Liver (tissue), 9 donors: ENCODE measurements around the gene CFAP221. TPM values are rescaled to one million over a fixed set of nuclear protein-coding genes. Genes with fewer than 3 reads are reported as not detected.

Source experiments
- DNase-seq: peaks from one replicate; pipeline ENCODE4 v3.0.0-alpha.2; 2017; ENCODE audit warnings: low spot score
- H3K27ac ChIP-seq, 2 donors: one replicate each; pipeline ENCODE4 v1.7.0; 2013; ENCODE audit warnings: inconsistent platforms in 2 of 2, low read length in 2 of 2, control low read depth in 1 of 2, low read depth in 1 of 2, mild to moderate bottlenecking in 1 of 2
- H3K27me3 ChIP-seq, 4 donors: one replicate each; pipeline versions ENCODE4 v1.6.1 to v1.7.0; 2013; ENCODE audit warnings: low read length in 3 of 4, inconsistent platforms in 1 of 4, mild to moderate bottlenecking in 1 of 4, moderate library complexity in 1 of 4; ENCODE audit not compliant: control insufficient read depth in 4 of 4, insufficient read depth in 4 of 4
- H3K36me3 ChIP-seq, 4 donors: one replicate each; pipeline versions ENCODE4 v1.6.1 to v1.7.0; 2013; ENCODE audit warnings: low read length in 3 of 4, mild to moderate bottlenecking in 3 of 4, low read depth in 1 of 4, moderate library complexity in 1 of 4; ENCODE audit not compliant: control insufficient read depth in 4 of 4, insufficient read depth in 3 of 4
- H3K4me1 ChIP-seq, 4 donors: one replicate each; pipeline versions ENCODE4 v1.6.1 to v1.7.0; 2013; ENCODE audit warnings: low read length in 3 of 4, mild to moderate bottlenecking in 3 of 4, moderate library complexity in 1 of 4; ENCODE audit not compliant: control insufficient read depth in 4 of 4, insufficient read depth in 4 of 4
- H3K4me3 ChIP-seq, 3 donors: one replicate each; pipeline versions ENCODE4 v1.6.1 to v1.7.0; 2013; ENCODE audit warnings: low read length in 3 of 3, control low read depth in 1 of 3, low read depth in 1 of 3, mild to moderate bottlenecking in 1 of 3
- H3K9ac ChIP-seq, 2 donors: one replicate each; pipeline ENCODE4 v1.7.0; 2013; ENCODE audit warnings: low read length in 2 of 2, mild to moderate bottlenecking in 2 of 2, moderate library complexity in 2 of 2, control low read depth in 1 of 2, low read depth in 1 of 2
- H3K9me3 ChIP-seq, 4 donors: one replicate each; pipeline versions ENCODE4 v1.6.1 to v1.7.0; 2013; ENCODE audit warnings: low read length in 3 of 4; ENCODE audit not compliant: control insufficient read depth in 4 of 4
- EGR1 ChIP-seq, 2 donors: IDR thresholded peaks; 2 replicates each; pipeline ENCODE4 v1.6.1; 2016 to 2018; ENCODE audit warnings: antibody characterized with exemption in 2 of 2, low read depth in 2 of 2
- FOXA1 ChIP-seq: IDR thresholded peaks from 2 replicates; pipeline ENCODE4 v1.6.1; 2016; ENCODE audit warnings: antibody characterized with exemption
- FOXA2 ChIP-seq: IDR thresholded peaks from 2 replicates; pipeline ENCODE4 v1.6.1; 2016; ENCODE audit warnings: antibody characterized with exemption
- GABPA ChIP-seq, 2 donors: IDR thresholded peaks in 1 of 2; conservative IDR thresholded peaks in 1 of 2; 2 replicates each; pipeline ENCODE4 v1.6.1; 2016; ENCODE audit warnings: antibody characterized with exemption in 2 of 2, mild to moderate bottlenecking in 1 of 2, moderate library complexity in 1 of 2
- HNF4G ChIP-seq: IDR thresholded peaks from 2 replicates; pipeline ENCODE4 v1.6.1; 2016; ENCODE audit warnings: antibody characterized with exemption
- NR2F2 ChIP-seq: IDR thresholded peaks from 2 replicates; pipeline ENCODE4 v1.6.1; 2016; ENCODE audit warnings: antibody characterized with exemption
- RAD21 ChIP-seq, 2 donors: IDR thresholded peaks; 2 replicates each; pipeline ENCODE4 v1.6.1; 2016; ENCODE audit warnings: antibody characterized with exemption in 2 of 2, mild to moderate bottlenecking in 2 of 2
- RXRA ChIP-seq, 2 donors: IDR thresholded peaks; 2 replicates each; pipeline ENCODE4 v1.6.1; 2017 to 2018; ENCODE audit warnings: antibody characterized with exemption in 2 of 2, mild to moderate bottlenecking in 1 of 2
- SP1 ChIP-seq: IDR thresholded peaks from 2 replicates; pipeline ENCODE4 v1.6.1; 2018; ENCODE audit warnings: antibody characterized with exemption, mild to moderate bottlenecking
- TAF1 ChIP-seq: conservative IDR thresholded peaks from 2 replicates; pipeline ENCODE4 v1.6.1; 2016; ENCODE audit warnings: antibody characterized with exemption, mild to moderate bottlenecking
- YY1 ChIP-seq: IDR thresholded peaks from 2 replicates; pipeline ENCODE4 v1.6.1; 2016; ENCODE audit warnings: antibody characterized with exemption, mild to moderate bottlenecking
- WGBS: extraction: QIAGEN DNeasy Blood & Tissue Kit; methylation state at CpG from one replicate; pipeline ENCODE4 v1.1.7; 2013; 5-methylcytosine and 5-hydroxymethylcytosine counted together
- polyA plus RNA-seq, 2 donors: library from polyadenylated mRNA; stranded (reverse) in 1 of 2; unstranded in 1 of 2; fragments of 200-250 nt in 1 of 2; fragments of >200 nt in 1 of 2; fragmentation: Nextera tagmentation in 1 of 2; extraction: Ambion mirVana in 1 of 2; gene quantifications; one replicate each; pipeline versions ENCODE4 v1.2.1 to v1.2.3, GENCODE V29; 2013 to 2015
- total RNA-seq, 2 donors: library from RNA; depleted of rRNA; stranded (reverse); fragments of >200 nt; gene quantifications; one replicate each; pipeline ENCODE4 v1.2.3, GENCODE V29; 2014
- TF ChIP-seq, protein P1 (sequence below): IDR thresholded peaks from 2 replicates; pipeline ENCODE4 v1.6.1; 2016; ENCODE audit warnings: antibody characterized with exemption
- TF ChIP-seq, protein P2 (sequence below): IDR thresholded peaks from 2 replicates; pipeline ENCODE4 v1.6.1; 2016; ENCODE audit warnings: antibody characterized with exemption
- TF ChIP-seq, protein P3 (sequence below): IDR thresholded peaks from 2 replicates; pipeline ENCODE4 v1.6.1; 2016; ENCODE audit warnings: antibody characterized with exemption, mild to moderate bottlenecking
- TF ChIP-seq, protein P4 (sequence below): fragments of 150-350 bp; IDR thresholded peaks from 2 replicates; pipeline ENCODE4 v1.5.1; 2017; ENCODE audit warnings: improper control_type of control experiment, low read depth, low read length; ENCODE audit not compliant: missing input control
- TF ChIP-seq, protein P5 (sequence below): IDR thresholded peaks from 2 replicates; pipeline ENCODE4 v1.6.1; 2016; ENCODE audit warnings: antibody characterized with exemption
- donor health status: healthy.
- donor health status: healthy.
- donor health status: healthy.
- donor health status: healthy.
- donor health status: healthy.

CFAP221 gene
- total and polyA plus RNA-seq, 4 donors: 0.23 to 3.1 (median 1.2) TPM

DNA sequence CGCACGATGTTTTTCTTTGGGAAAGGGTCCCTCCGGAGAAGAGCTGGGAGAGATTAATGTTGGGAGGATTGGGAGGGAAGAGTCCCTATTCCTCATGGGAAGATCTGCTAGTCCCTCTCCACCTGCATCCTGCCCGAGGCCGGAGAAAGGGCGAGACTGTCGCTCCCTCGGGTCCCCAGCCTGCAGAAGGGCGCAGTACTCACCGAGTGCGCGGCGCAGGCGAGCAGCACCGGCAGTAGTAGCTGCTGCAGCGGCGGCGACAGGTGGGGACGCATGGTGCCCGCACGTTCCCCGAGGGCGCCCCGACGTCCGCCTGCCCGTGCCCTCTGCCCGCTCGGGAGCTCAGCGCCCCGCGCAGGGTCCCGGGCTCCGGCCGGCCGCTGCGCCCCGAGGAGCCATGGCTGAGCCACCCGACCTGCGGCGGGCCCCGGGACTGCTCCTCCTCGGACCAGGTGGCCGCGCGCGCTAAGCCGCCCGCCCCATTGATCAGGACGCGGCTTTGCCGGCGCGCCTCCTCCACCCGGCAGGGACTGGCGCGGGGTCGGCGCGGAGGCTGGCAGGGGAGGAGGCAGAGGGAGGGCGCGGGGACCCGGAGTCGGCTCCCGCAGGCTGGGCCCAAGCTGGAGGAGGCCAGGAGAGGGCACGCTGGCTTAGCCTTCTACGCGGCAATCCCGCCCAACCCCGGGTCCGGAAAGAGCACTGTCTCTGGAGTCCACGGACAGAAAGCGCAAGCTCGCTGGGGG is 20.1 kb upstream of the CFAP221 start, which contains the start of gene SCTR:
SCTR (minus strand) TSS at position 532 of the 743 bp plus-strand sequence; CDS start at position 275, 257 bp downstream.
- DNase-seq: no peak
- Histone ChIP-seq H3K27me3 (peaks cover 0 to 17% (median 6%) of the 10 kb centered on the region in 4 donors), H3K4me1 (peaks cover 1 to 11% (median 7%) of the 10 kb centered on the region in 4 donors), H3K4me3 (peak within 1 kb of the TSS in 1 of 3 donors; percentile 30), H3K36me3 (no peaks in the 10 kb centered on the region), H3K9ac (no peak within 1 kb of the TSS), H3K9me3 (no peaks in the 10 kb centered on the region), H3K27ac (no peak within 1 kb of the TSS)
- TF ChIP-seq, protein P1, sequence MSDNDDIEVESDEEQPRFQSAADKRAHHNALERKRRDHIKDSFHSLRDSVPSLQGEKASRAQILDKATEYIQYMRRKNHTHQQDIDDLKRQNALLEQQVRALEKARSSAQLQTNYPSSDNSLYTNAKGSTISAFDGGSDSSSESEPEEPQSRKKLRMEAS: no peak
- TF ChIP-seq, protein P2, sequence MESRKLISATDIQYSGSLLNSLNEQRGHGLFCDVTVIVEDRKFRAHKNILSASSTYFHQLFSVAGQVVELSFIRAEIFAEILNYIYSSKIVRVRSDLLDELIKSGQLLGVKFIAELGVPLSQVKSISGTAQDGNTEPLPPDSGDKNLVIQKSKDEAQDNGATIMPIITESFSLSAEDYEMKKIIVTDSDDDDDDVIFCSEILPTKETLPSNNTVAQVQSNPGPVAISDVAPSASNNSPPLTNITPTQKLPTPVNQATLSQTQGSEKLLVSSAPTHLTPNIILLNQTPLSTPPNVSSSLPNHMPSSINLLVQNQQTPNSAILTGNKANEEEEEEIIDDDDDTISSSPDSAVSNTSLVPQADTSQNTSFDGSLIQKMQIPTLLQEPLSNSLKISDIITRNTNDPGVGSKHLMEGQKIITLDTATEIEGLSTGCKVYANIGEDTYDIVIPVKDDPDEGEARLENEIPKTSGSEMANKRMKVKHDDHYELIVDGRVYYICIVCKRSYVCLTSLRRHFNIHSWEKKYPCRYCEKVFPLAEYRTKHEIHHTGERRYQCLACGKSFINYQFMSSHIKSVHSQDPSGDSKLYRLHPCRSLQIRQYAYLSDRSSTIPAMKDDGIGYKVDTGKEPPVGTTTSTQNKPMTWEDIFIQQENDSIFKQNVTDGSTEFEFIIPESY: no peak
- TF ChIP-seq, protein P3, sequence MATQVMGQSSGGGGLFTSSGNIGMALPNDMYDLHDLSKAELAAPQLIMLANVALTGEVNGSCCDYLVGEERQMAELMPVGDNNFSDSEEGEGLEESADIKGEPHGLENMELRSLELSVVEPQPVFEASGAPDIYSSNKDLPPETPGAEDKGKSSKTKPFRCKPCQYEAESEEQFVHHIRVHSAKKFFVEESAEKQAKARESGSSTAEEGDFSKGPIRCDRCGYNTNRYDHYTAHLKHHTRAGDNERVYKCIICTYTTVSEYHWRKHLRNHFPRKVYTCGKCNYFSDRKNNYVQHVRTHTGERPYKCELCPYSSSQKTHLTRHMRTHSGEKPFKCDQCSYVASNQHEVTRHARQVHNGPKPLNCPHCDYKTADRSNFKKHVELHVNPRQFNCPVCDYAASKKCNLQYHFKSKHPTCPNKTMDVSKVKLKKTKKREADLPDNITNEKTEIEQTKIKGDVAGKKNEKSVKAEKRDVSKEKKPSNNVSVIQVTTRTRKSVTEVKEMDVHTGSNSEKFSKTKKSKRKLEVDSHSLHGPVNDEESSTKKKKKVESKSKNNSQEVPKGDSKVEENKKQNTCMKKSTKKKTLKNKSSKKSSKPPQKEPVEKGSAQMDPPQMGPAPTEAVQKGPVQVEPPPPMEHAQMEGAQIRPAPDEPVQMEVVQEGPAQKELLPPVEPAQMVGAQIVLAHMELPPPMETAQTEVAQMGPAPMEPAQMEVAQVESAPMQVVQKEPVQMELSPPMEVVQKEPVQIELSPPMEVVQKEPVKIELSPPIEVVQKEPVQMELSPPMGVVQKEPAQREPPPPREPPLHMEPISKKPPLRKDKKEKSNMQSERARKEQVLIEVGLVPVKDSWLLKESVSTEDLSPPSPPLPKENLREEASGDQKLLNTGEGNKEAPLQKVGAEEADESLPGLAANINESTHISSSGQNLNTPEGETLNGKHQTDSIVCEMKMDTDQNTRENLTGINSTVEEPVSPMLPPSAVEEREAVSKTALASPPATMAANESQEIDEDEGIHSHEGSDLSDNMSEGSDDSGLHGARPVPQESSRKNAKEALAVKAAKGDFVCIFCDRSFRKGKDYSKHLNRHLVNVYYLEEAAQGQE: no peak
- TF ChIP-seq FOXA1 (no peak), RXRA (IDR thresholded peaks at IDR 0.05) (no peak), RAD21 (IDR thresholded peaks at IDR 0.05) (no peak), FOXA2 (no peak), GABPA (IDR thresholded peaks at IDR 0.05 in 1 of 2, conservative IDR thresholded peaks at IDR 0.05 in 1 of 2) (no peak), YY1 (no peak), HNF4G (no peak), TAF1 (no peak), SP1 (no peak), NR2F2 (no peak), EGR1 (IDR thresholded peaks at IDR 0.05; ENCODE audit: low read depth in 2 of 2) (no peak)
- TF ChIP-seq, protein P4, sequence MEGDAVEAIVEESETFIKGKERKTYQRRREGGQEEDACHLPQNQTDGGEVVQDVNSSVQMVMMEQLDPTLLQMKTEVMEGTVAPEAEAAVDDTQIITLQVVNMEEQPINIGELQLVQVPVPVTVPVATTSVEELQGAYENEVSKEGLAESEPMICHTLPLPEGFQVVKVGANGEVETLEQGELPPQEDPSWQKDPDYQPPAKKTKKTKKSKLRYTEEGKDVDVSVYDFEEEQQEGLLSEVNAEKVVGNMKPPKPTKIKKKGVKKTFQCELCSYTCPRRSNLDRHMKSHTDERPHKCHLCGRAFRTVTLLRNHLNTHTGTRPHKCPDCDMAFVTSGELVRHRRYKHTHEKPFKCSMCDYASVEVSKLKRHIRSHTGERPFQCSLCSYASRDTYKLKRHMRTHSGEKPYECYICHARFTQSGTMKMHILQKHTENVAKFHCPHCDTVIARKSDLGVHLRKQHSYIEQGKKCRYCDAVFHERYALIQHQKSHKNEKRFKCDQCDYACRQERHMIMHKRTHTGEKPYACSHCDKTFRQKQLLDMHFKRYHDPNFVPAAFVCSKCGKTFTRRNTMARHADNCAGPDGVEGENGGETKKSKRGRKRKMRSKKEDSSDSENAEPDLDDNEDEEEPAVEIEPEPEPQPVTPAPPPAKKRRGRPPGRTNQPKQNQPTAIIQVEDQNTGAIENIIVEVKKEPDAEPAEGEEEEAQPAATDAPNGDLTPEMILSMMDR: no peak
- TF ChIP-seq, protein P5, sequence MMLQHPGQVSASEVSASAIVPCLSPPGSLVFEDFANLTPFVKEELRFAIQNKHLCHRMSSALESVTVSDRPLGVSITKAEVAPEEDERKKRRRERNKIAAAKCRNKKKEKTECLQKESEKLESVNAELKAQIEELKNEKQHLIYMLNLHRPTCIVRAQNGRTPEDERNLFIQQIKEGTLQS: no peak
- WGBS: 11% methylated on average over 74 of the region's 74 CpGs
